GM13977 (cell line): ENCODE results near the gene CARHSP1.
A peak's percentile ranks its signal among the peaks of the same experiment; 100 is the strongest.
"Not testable (repeated sequence)": the region's sequence is repeated elsewhere in the genome, so short reads cannot be mapped to it uniquely, and the experiment has no call there.

Experiments
- DNase-seq: peaks from one replicate; pipeline ENCODE4 v3.0.0; 2012; ENCODE audit warnings: low spot score
- CTCF ChIP-seq: IDR thresholded peaks from 2 replicates; pipeline ENCODE4 v1.5.1; 2012; ENCODE audit warnings: mild to moderate bottlenecking, control low read depth; ENCODE audit not compliant: insufficient read depth; ENCODE audit errors: extremely low read depth, missing control alignments
- in situ Hi-C: fragments of 300-500 bp; cut with MboI; formaldehyde crosslinking; loops from one replicate; pipeline ENCODE4 v1.12.0; 2022; ENCODE audit warnings: low sequenced_read_pairs, low pct_unique_long_range_greater_than_20kb, mixed read lengths, inconsistent platforms; ENCODE audit not compliant: unreplicated experiment

Gene CARHSP1

GRCh38 chr16:8868416-8869211, at the start of gene CARHSP1:
CARHSP1 (minus strand) TSS chr16:8869006; CDS start chr16:8859328, 9,678 bp downstream.
- DNase-seq, result peak; percentile 99
- in situ Hi-C loops, result no loop called here
- TF ChIP-seq CTCF, result no peak

- in situ Hi-C loops, DNase-seq: not testable (repeated sequence)
These were observed 48.5 kb upstream of the CARHSP1 start for GRCh38 chr16:8917336-8917735.

- in situ Hi-C loops, result no loop called here
- DNase-seq, result no peak
- TF ChIP-seq CTCF, result no peak
These were observed 47.9 kb upstream of the CARHSP1 start for GRCh38 chr16:8916541-8917225.

- DNase-seq, result no peak
- in situ Hi-C loops, result no loop called here
These were observed 47.0 kb upstream of the CARHSP1 start for GRCh38 chr16:8915722-8916301.

GRCh38 chr16:8914098-8914497, 45.3 kb upstream of the CARHSP1 start:
- no peak for DNase-seq
- in situ Hi-C loops, result no loop called here
- TF ChIP-seq CTCF, result no peak

More at GRCh38 chr16:8915722-8916301, 47.0 kb upstream of the CARHSP1 start:
- TF ChIP-seq CTCF, result no peak

- DNase-seq, result no peak
- no peak for TF ChIP-seq CTCF
- in situ Hi-C loops, result no loop called here
These were observed 44.0 kb upstream of the CARHSP1 start for GRCh38 chr16:8912793-8913192.

GRCh38 chr16:8910811-8911210, 42.0 kb upstream of the CARHSP1 start:
- DNase-seq, result no peak
- in situ Hi-C loops, result no loop called here
- TF ChIP-seq CTCF, result no peak
